Activated CD4-positive, CD25-positive, alpha-beta regulatory T cell treated with anti-CD3 and anti-CD28 coated beads, Interleukin-2, amount 50 U/mL, for 72 hours (primary cell): ENCODE results near the gene NME7.
"Not testable (repeated sequence)": the region's sequence is repeated elsewhere in the genome, so short reads cannot be mapped to it uniquely, and the experiment has no call there.

Source experiments
- DNase-seq: peaks from one replicate; pipeline ENCODE4 v3.0.0; 2021

The NME7 gene

DNA sequence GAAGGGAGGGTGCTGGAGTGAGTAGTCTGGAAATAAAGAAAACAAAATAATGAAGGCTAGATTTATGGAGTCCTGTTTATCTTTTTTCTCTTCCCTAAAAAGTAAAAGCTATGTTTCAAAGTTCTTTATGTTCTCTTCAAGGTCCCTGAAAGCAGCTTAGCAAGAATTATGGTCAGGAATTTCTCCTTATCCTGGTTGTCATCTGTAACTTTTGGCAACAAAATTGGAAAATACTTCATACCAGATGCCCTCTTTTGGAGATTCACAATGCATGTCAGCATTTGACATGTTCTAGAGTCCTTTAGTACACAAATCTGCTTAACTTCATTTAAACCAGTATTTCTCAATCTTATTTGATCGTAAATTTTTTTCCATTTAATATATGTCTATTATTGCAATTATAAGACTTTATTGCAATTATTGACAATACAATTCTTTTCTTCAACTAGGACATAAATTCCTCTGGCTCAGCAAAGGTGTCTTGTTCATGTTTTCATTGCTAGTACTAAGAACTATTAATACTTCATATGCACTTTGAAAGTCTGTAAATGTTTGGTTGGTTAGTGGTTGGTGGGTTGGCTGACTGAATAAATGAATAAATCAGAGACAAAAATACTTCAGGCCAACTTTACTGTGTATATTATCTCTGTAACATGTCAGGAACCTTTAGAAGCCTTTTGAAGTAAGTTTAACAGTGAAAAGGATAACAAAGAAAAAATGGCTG is 159.6 kb downstream of the NME7 start:
- DNase-seq = no peak

DNA sequence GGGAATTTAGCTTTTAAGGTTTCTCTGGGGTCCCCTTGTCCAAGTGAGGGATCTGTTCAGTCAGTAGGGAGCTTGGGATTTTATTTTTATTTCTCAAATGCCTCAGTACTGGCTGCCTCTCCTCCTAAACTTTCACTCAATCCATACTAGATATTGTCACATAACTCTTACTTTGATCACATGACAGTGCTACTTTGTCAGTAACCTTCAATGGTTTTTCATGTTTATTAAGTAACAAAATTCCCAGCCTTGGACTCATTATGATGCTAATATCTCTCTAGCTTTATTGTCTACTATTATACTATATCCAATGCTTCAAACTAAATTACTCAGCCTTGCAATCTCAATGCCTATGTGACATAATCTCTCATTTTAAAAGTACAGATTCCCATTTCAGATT is 163.4 kb downstream of the NME7 start:
- DNase-seq = no peak

DNA sequence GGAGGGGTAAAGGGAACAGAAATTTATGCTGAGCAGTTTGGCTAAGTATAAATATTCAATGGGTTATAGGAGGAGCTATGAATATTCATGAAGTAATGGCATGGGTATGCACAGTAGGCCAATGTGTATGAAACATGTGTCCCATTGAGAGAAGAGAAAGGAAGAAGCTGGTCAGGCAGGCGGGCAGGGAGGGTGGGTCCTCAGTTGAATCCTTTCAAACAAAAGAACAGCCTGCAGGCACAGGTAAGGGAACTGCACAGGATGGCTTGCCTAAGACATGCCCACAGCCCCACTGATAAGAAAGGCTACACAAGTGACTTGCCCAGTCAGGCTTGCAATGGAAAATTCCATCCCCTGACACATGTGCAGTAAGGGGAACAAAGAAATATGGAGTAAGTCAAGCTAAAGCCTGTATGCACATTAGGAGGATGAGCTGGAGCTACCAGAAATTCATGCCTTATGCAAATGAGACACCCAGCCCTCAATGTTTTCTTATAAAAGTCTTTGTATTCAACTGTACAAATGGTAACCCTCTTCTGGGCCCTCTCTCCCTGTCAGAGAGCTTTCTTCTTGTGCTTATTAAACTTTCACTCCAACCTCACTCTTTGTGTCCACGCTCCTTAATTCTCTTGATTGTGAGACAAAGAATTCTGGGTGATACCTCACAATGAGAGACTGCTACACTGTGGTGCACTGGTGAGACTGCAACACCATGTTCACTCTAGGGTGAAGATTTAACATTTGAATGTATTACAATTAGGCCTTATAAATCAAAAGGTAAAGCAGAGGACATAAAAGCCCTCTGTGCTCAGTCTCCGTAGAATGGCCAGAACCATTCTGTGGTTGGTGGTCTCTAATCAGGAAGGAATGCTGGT is 164.6 kb downstream of the NME7 start:
- no peak for DNase-seq

DNA sequence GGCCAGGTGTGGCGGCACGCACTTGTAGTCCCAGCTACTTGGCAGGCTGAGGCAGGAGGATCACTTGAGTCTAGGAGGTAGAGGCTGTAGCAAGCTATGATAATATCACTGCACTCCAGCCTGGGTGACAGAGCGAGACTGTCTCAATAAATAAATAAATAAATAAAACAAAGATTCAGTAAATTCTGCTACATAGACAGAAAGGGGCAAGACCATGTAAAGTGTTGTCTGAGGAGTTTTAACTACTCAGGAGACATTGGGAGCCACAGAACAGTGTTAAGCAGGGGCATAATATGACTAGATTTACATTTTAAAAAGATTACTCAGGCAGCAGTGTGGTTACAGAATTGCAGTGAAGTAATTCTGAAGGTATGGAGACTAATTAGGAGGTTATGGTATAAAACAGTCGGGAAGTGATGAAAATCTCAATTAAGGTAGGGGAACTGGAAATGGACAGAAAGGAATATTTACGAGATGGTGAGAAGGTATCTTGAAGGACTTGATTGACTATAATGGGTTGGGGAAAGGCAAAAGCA is 166.4 kb downstream of the NME7 start:
- DNase-seq = no peak

- no peak for DNase-seq
These were observed 167.3 kb downstream of the NME7 start for GRCh38 chr1:169200319-169200718.

- DNase-seq = no peak
These were observed 171.0 kb downstream of the NME7 start for GRCh38 chr1:169196581-169196980.

DNA sequence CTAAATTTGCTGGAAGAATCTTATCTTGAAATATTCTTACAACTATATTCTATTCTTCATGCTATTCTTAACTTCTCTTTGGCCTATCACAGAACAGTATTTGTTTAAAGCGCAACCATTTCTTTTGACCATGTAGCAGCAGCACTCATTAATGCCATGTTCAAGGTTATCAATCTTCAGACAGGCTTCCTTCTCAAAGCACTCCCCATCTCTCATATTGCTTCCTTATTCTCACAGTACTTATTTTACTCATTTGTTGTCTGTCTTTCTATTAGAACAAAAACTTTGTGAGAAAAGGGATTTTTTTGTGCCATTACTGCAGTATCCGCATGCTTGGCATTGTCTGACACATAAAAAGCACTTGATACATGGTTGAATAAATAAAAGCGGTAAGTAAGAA is 171.4 kb downstream of the NME7 start:
- DNase-seq = no peak

DNA sequence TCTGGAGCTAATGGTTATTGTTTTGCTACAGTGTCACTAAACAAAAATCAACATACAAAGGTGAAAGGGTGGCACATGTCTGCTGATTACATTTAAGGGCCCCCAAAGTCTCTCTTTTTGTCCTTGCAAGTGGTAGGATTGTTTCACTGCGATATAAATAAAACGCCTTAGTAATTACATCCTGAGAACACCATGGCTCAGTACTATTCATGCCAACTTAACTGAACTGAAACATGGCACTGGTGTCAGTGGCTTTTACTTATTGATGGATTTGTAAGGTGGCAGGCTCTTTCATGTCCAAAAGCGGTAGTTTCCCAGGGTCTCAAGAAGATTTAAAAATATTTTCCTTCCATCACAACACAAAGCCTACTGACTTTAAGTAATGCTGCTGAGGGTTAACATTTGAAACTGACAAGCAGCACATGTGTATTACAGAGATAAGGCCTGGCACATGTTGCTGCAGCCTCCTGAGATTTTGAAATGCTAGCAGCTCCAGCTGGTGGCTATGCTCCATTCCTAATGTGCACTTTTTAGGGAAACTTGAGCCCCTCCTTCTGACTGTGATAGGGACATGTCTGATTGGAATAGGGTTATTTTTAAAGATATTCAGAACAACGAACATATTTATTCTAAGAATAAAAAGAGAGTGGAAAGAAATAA is 174.3 kb downstream of the NME7 start:
- DNase-seq = no peak

GRCh38 chr1:169186106-169186505 is 181.5 kb downstream of the NME7 start:
- DNase-seq = no peak

GRCh38 chr1:169184812-169185211 is 182.8 kb downstream of the NME7 start:
- DNase-seq = no peak

DNA sequence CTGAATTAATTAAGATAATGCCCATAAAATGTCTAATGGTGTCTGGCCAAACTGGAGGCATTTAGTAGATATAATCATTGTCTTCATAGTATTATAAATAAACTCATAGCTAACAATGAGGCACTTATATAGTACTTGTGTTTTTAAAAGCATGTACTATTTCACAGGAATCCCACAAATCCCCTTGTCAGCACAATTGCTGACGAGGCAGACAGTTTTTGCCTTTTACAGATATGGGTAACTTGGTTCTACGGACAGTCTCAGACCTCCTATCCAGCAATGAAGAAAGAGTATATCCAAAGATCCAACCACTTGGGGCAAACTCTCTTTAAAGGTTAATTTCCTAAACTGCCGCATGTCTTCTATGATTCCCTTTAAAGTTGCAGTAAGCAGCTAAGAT is 187.4 kb downstream of the NME7 start:
- DNase-seq = no peak

GRCh38 chr1:169179431-169179830 is 188.2 kb downstream of the NME7 start:
- not testable (repeated sequence) for DNase-seq

DNA sequence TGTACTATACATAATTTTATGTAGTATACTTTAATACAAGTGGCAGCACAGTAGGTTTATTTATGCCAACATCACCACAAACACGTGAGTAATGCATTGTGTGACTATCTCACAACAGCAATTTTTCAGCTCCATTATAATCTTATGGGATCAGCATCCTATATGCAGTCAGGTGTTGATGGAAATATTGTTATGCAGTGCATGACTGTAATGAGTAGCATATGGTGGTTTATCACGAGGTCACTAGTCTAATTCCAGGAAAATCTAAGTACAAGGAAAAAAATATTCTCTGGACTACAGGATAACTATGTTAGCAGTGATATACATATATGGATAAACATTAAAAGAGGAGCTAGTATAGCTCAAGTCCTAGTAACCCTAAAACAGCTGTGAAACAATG is 192.1 kb downstream of the NME7 start:
- no peak for DNase-seq

DNA sequence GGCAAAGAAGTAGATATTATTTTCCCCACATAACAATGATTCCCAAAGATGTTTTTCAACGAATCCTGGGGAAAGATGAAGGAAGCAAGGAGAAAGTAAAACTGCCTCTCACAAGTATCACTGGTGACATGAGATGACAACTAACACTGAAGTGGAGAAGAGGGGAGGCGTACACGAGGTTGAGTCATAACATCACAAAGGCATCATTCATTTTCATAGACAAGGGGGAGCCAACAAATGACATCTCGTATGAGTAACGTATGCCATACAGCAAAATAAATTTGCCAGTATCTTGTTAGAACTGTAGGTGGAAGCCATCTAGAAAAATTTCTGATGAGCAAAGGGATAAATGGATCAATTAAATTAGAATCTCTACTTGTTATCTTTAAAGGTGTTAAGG is 204.5 kb downstream of the NME7 start:
- no peak for DNase-seq

GRCh38 chr1:169161496-169162194 is 206.0 kb downstream of the NME7 start:
- no peak for DNase-seq

GRCh38 chr1:169160845-169161495 is 206.6 kb downstream of the NME7 start:
- DNase-seq = no peak

GRCh38 chr1:169156580-169156979 is 211.0 kb downstream of the NME7 start:
- DNase-seq = no peak

DNA sequence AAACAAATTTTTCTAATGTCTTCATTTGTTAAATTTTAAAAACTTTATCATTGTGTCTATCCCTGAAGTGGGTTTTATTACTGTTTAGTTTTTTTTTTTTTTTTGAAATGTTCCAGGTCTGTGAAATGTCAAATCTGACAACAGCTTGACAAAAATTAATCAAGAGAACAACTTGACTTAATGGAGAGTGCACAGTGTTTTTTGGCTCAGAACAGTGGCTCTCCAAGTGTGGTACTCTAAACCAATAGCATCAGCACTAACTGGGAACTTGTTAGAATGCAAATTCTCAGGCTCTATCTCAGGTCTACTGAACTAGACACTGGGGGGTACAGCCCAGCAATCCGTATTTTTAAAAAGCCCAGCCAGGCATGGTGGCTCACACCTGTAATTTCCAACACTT is 211.9 kb downstream of the NME7 start:
- no peak for DNase-seq

DNA sequence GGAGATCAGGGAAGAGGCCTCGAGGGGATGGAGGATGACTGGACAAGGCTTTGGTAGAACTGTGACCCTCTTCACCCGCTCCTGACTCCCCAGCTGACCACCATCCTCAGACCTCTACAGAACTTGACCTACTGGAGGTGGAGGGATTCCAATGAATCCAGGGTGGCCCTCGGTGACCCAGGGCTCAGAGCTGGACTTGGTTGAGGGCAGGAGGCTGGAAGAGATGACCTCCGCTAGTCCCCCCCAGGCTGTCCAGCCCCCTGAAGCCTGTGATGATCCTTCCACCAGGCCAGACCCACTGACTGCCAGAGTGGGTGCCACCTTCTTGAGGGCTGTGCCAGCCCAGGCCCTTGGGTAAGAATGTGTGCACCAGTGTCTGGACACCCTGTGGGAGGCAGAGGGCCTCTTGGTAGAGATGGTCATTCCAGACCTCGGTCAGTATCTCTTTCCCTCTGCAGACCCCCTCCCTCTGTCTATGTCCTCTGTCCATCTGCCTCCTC is 216.2 kb downstream of the NME7 start:
- no peak for DNase-seq

DNA sequence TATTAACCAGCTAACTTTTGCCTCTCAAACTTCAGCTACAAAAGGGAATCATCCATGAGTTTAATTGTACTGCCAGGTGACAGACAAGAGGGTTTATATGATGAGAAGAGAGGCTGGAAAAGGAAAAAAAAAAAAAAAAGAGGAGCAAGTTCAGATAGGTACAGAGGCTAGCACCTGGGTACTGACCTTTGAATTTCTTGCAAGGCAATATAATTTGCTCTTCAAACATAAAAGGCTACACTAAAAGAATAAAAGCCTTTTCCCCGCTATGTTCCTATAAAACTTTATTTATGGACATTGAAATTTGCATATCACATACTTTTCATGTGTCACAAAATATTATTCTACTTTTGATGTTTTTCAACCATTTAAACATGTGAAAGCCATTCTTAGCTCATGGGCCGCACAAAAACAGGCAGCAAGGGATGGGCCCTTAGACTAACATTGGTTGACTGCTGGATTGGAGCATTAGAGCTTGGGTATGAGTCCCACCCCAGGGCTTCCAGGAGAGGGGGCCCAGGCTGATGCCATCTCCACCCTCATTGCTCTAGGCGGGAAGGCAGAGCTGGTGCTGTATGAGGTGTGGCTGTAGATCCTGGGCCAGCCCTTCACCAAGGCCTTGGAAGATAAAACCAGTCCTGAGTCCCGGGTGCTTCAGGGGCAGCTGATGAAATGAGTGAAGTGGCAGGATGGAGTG is 216.8 kb downstream of the NME7 start:
- DNase-seq = no peak

DNA sequence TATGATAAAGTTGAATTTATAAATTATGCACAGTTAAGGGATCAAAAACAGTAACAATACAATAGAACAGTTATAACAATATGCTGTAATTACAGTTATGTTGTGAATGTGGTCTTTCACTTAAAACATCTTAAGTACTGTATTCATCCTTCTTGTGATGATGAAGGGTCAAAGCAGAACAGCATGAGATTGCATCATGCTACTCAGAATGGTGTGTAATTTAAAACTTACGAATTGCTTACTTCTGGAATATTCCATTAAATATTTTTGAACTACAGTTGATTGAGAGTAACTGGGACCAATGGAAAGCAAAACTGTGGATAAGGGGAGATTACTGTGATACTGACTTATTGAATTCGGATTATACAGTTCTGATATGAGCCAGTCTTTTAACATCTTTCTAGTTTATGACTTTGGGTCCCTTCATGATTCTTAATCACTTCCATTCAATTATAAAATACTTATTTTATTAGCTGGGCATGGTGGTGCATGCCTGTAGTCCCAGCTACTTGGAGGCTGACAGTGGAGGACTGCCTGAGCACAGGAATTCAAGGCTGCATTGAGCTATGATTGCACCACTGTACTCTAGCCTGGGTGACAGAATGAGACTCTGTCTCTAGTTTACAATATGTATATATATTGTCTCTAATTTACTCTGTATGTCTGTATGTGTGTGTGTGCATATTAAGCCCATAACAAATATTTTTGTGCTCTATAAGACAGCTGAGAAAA is 217.9 kb downstream of the NME7 start:
- DNase-seq = no peak
